ENCODE results near the gene RSPH9. TPM values are rescaled to one million over a fixed set of nuclear protein-coding genes. Genes with fewer than 3 reads are reported as not detected.

Gene RSPH9
- total and polyA plus RNA-seq, 2 experiments from 2014 or later, result 0.10 to 0.39 TPM

GRCh38 chr6:43657221-43657802 is 12.5 kb downstream of the RSPH9 start:
- no peaks in the 10 kb centered on the region for H3F3A ChIP-seq (replicated peaks; ENCODE audit: low read depth)
- no peak overlapping the region for H3K4me3 ChIP-seq
- TF ChIP-seq ETS1 (IDR thresholded peaks at IDR 0.05) (no peak), EZH2 (IDR thresholded peaks at IDR 0.05; ENCODE audit: low read depth, unreplicated experiment) (no peak), ZNF462 (CRISPR knock-in tag; IDR thresholded peaks at IDR 0.05) (no peak), NANOG (IDR thresholded peaks at IDR 0.05; ENCODE audit: borderline replicate concordance) (no peak), CREB1 (CRISPR knock-in tag; IDR thresholded peaks at IDR 0.05; ENCODE audit: low read depth) (no peak), CTCF (conservative IDR thresholded peaks at IDR 0.05; ENCODE audit: low read depth in 2 of 2) (peak in 1 of 2 experiments; percentile 26; a peak in 2 of 4 replicates), JUNB (IDR thresholded peaks at IDR 0.05; ENCODE audit: unreplicated experiment) (no peak), ZNF331 (CRISPR knock-in tag; IDR thresholded peaks at IDR 0.05; ENCODE audit: low read depth) (no peak)
- Mint-ChIP-seq H3K27ac (no peak overlapping the region), H3K4me3 (no peak overlapping the region), H3K9me3 (peaks cover 7% of the 10 kb centered on the region; the same call in 2 of the 3 replicates), H3K36me3 (ENCODE audit: low read depth) (peaks cover 4% of the 10 kb centered on the region; the same call in 2 of the 3 replicates), H3K4me1 (peaks cover 5% of the 10 kb centered on the region; the same call in 2 of the 3 replicates), H3K27me3 (ENCODE audit: insufficient read depth, low read depth, poor library complexity) (peaks cover 3% of the 10 kb centered on the region)
- H3K79me2 ChIP-seq (replicated peaks; ENCODE audit: insufficient read depth), result no peaks in the 10 kb centered on the region
- H3K4me2 ChIP-seq, result no peak overlapping the region
- no peak overlapping the region for H2AFZ ChIP-seq
- H3K27ac ChIP-seq (ENCODE audit: low read depth), result no peak overlapping the region
- H3K27me3 ChIP-seq (ENCODE audit: insufficient read depth), result no peaks in the 10 kb centered on the region
- ATAC-seq (peak; percentile 40; the same call in 1 of the 3 replicates), DNase-seq (ENCODE audit: low spot score) (peak; percentile 32)
- H3K36me3 ChIP-seq (ENCODE audit: insufficient read depth), result no peaks in the 10 kb centered on the region
- peaks cover 5% of the 10 kb centered on the region for H3K9me2 ChIP-seq (ENCODE audit: insufficient read depth)
- no peaks in the 10 kb centered on the region for H4K20me1 ChIP-seq (replicated peaks; ENCODE audit: insufficient read depth)
- H3K4me1 ChIP-seq (ENCODE audit: insufficient read depth), result peaks cover 8% of the 10 kb centered on the region

All from GM23338 (cell line).